ENCODE data around the gene RNF220.

GRCh38 chr1:44637702-44638411 is 232.8 kb downstream of the RNF220 start:
- TF ChIP-seq POLR2A (IDR thresholded peaks at IDR 0.05; ENCODE audit: low read depth, low read length) = no peak
- TF ChIP-seq, protein P1, sequence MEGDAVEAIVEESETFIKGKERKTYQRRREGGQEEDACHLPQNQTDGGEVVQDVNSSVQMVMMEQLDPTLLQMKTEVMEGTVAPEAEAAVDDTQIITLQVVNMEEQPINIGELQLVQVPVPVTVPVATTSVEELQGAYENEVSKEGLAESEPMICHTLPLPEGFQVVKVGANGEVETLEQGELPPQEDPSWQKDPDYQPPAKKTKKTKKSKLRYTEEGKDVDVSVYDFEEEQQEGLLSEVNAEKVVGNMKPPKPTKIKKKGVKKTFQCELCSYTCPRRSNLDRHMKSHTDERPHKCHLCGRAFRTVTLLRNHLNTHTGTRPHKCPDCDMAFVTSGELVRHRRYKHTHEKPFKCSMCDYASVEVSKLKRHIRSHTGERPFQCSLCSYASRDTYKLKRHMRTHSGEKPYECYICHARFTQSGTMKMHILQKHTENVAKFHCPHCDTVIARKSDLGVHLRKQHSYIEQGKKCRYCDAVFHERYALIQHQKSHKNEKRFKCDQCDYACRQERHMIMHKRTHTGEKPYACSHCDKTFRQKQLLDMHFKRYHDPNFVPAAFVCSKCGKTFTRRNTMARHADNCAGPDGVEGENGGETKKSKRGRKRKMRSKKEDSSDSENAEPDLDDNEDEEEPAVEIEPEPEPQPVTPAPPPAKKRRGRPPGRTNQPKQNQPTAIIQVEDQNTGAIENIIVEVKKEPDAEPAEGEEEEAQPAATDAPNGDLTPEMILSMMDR (IDR thresholded peaks at IDR 0.05; ENCODE audit: extremely low read depth in 1 of 2, insufficient read depth in 1 of 2, low read depth in 1 of 2, low read length in 2 of 2) = no peak
- TF ChIP-seq EZH2 (IDR thresholded peaks at IDR 0.05; ENCODE audit: borderline replicate concordance, low read depth, low read length, severe bottlenecking) = no peak
- TF ChIP-seq, protein P2, sequence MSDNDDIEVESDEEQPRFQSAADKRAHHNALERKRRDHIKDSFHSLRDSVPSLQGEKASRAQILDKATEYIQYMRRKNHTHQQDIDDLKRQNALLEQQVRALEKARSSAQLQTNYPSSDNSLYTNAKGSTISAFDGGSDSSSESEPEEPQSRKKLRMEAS (IDR thresholded peaks at IDR 0.05; ENCODE audit: insufficient read depth, insufficient read length) = no peak
- no peak for TF ChIP-seq POLR2AphosphoS5 (IDR thresholded peaks at IDR 0.05; ENCODE audit: insufficient read depth, low read depth, low read length)
- TF ChIP-seq MYC (IDR thresholded peaks at IDR 0.05; ENCODE audit: low read depth, low read length) = no peak
